K562 (cell line): ENCODE measurements around the gene SLC9A3. TPM values are rescaled to one million over a fixed set of nuclear protein-coding genes. Genes with fewer than 3 reads are reported as not detected.

Source experiments
- ATAC-seq: fragments of 200-7000 bp; cut with Tn5 transposase; 3 replicates; pipeline ENCODE4 v1.9.1; 2020; ENCODE audit warnings: moderate library complexity
- BruUV-seq: library from RNA; stranded (reverse); fragments of 400-500 nt; replicated peaks from 2 replicates; lab custom pipeline; 2021; lab: Mats Ljungman, UMichigan
- CTCF ChIA-PET: fragments of 300-600 bp; formaldehyde crosslinking; extraction: SDS; loops from one replicate; lab custom pipeline; 2021; ENCODE audit warnings: low intra/inter-chr PET ratio; lab: Yijun Ruan, JAX
- POLR2A ChIA-PET: fragments of 300-600, 350-650 bp; sonication (Branson Sonifier 250); formaldehyde crosslinking; extraction: SDS; loops from one replicate; lab custom pipeline; 2021; ENCODE audit warnings: antibody characterized with exemption, inconsistent platforms; lab: Yijun Ruan, JAX
- DNase-seq, 4 experiments: peaks; one replicate each; pipeline versions ENCODE4 v3.0.0 to v3.0.0-alpha.2; 2011 to 2018; ENCODE audit warnings: low spot score in 3 of 4, mixed read lengths in 3 of 4; ENCODE audit errors: extremely low read depth in 1 of 4
- FAIRE-seq: peaks from 2 replicates; lab custom pipeline; 2011; peaks lifted over from hg19 to GRCh38; lab: Jason Lieb, UNC
- H2AFZ ChIP-seq: 2 replicates; pipeline ENCODE4 v1.6.0; 2011; ENCODE audit warnings: low read depth, low read length, control low read depth, inconsistent platforms
- H3K27ac ChIP-seq: fragments of 200-600 bp; 3 replicates; pipeline ENCODE4 v1.8.0; 2011; ENCODE audit warnings: low read depth, mild to moderate bottlenecking, control low read depth, inconsistent platforms, low read length, moderate library complexity, mixed read lengths; ENCODE audit errors: extremely low read depth
- H3K27me3 ChIP-seq, 2 experiments: fragments of 300-600 bp in 1 of 2; 2 replicates in 1 of 2; 3 replicates in 1 of 2; pipeline versions ENCODE4 v1.6.0 to v1.8.0; 2011; ENCODE audit warnings: inconsistent platforms in 2 of 2, low read length in 2 of 2, mild to moderate bottlenecking in 1 of 2, mixed read lengths in 1 of 2, moderate library complexity in 1 of 2; ENCODE audit not compliant: control insufficient read depth in 2 of 2, insufficient read depth in 2 of 2
- H3K36me3 ChIP-seq: fragments of 300-600 bp; 3 replicates; pipeline ENCODE4 v1.8.0; 2011; ENCODE audit warnings: mild to moderate bottlenecking, low read length, inconsistent platforms; ENCODE audit not compliant: control insufficient read depth, insufficient read depth
- H3K4me1 ChIP-seq, 2 experiments: fragments of 200-600 bp in 1 of 2; replicated peaks in 1 of 2; 2 replicates in 1 of 2; 3 replicates in 1 of 2; pipeline versions ENCODE4 v1.5.1 to v1.8.0; 2011; ENCODE audit warnings: inconsistent platforms in 2 of 2, low read length in 2 of 2, mild to moderate bottlenecking in 1 of 2, mixed read lengths in 1 of 2, moderate library complexity in 1 of 2; ENCODE audit not compliant: control insufficient read depth in 2 of 2, insufficient read depth in 2 of 2
- H3K4me2 ChIP-seq: 2 replicates; pipeline ENCODE4 v1.6.1; 2011; ENCODE audit warnings: low read length, control low read depth, inconsistent platforms, mixed read lengths; ENCODE audit not compliant: insufficient read depth
- H3K4me3 ChIP-seq: fragments of 200-600 bp; sonication (generic), shearing (Covaris generic); 2 replicates; pipeline ENCODE4 v1.5.1; 2016; ENCODE audit warnings: control low read depth, inconsistent platforms
- H3K79me2 ChIP-seq: fragments of 200-600 bp; 3 replicates; pipeline ENCODE4 v1.8.0; 2011; ENCODE audit warnings: low read length, inconsistent platforms; ENCODE audit not compliant: control insufficient read depth, insufficient read depth
- H3K9ac ChIP-seq, 2 experiments: 2 replicates each; pipeline versions ENCODE4 v1.6.0 to v1.6.1; 2011; ENCODE audit warnings: low read depth in 2 of 2, low read length in 2 of 2, control low read depth in 1 of 2, inconsistent platforms in 1 of 2, mild to moderate bottlenecking in 1 of 2, mixed read lengths in 1 of 2; ENCODE audit not compliant: insufficient read depth in 1 of 2
- H3K9me1 ChIP-seq: one replicate; pipeline ENCODE4 v1.6.0; 2011; ENCODE audit warnings: inconsistent platforms, mild to moderate bottlenecking, low read length, moderate library complexity; ENCODE audit not compliant: control insufficient read depth, insufficient read depth
- H3K9me3 ChIP-seq: replicated peaks from 2 replicates; pipeline ENCODE4 v1.5.1; 2011; ENCODE audit warnings: low read depth, low read length, inconsistent platforms; ENCODE audit not compliant: control insufficient read depth, insufficient read depth
- H4K20me1 ChIP-seq: replicated peaks from 2 replicates; pipeline ENCODE4 v1.6.1; 2011; ENCODE audit warnings: low read length, inconsistent platforms, mixed read lengths; ENCODE audit not compliant: control insufficient read depth, insufficient read depth
- BACH1 ChIP-seq: fragments of 200-800 bp; sonication (Bioruptor generic); IDR thresholded peaks from 2 replicates; pipeline ENCODE4 v1.6.1; 2016; ENCODE audit warnings: missing genetic modification characterization, missing compliant biosample characterization
- ELF2 ChIP-seq: fragments of 250-450 bp; sonication (Bioruptor Pico); IDR thresholded peaks from 2 replicates; pipeline ENCODE4 v1.5.0; 2021; ENCODE audit warnings: mild to moderate bottlenecking
- KDM5B ChIP-seq: fragments of 200-600 bp; sonication (generic); IDR thresholded peaks from 2 replicates; pipeline ENCODE4 v1.6.1; 2012; ENCODE audit warnings: low read depth, mild to moderate bottlenecking, moderate library complexity, low read length, control low read depth, inconsistent platforms; ENCODE audit not compliant: insufficient replicate concordance
- NCOR1 ChIP-seq: fragments of 450-650 bp; IDR thresholded peaks from 2 replicates; pipeline ENCODE4 v1.6.1; 2016; ENCODE audit warnings: mild to moderate bottlenecking, moderate library complexity
- NFYB ChIP-seq: IDR thresholded peaks from 2 replicates; pipeline ENCODE4 v1.6.1; 2011; ENCODE audit warnings: mild to moderate bottlenecking, moderate library complexity; ENCODE audit not compliant: insufficient read length; ENCODE audit errors: extremely low read depth
- NR4A1 ChIP-seq, 2 experiments: fragments of 250-450 bp in 1 of 2; fragments of 450-650 bp in 1 of 2; sonication (Bioruptor Pico) in 1 of 2; IDR thresholded peaks; 2 replicates each; pipeline versions ENCODE4 v1.4.0 to v1.6.1; 2016 to 2020; ENCODE audit warnings: mild to moderate bottlenecking in 2 of 2, missing compliant biosample characterization in 1 of 2, missing genetic modification characterization in 1 of 2, moderate library complexity in 1 of 2
- U2AF2 ChIP-seq: fragments of 200-400 bp; formaldehyde crosslinking; optimal IDR thresholded peaks from 2 replicates; pipeline ENCODE3; 2017; ENCODE audit warnings: low read depth, mild to moderate bottlenecking, low read length
- WGBS: fragments of 100-300 bp; shearing (Covaris generic); methylation state at CpG from one replicate; pipeline ENCODE4 v1.1.6; 2016; ENCODE audit warnings: low coverage, mixed read lengths; ENCODE audit not compliant: insufficient coverage; ENCODE audit errors: missing lambda C conversion rate; 5-methylcytosine and 5-hydroxymethylcytosine counted together
- in situ Hi-C: fragments of 300-500 bp; cut with MboI; formaldehyde crosslinking; loops from 4 replicates; pipeline ENCODE4 v1.15.0; 2018; ENCODE audit warnings: inconsistent platforms, mixed read lengths
- intact Hi-C: fragments of 100-400 bp; cut with micrococcal nuclease; formaldehyde crosslinking; loops from 2 replicates; pipeline ENCODE4 v1.14.2; 2022
- polyA plus RNA-seq, 8 experiments: library from polyadenylated mRNA; depleted of rRNA in 4 of 8; stranded (reverse) in 5 of 8; unstranded in 3 of 8; fragments of >200 nt; fragmentation: Nextera tagmentation in 2 of 8; fragmentation: Illumina TruSeq in 1 of 8; extraction: Ambion mirVana in 2 of 8; extraction: Trizol in 1 of 8; gene quantifications; 2 replicates each; pipeline versions ENCODE4 v1.2.1 to v1.2.3, GENCODE V29; 2011 to 2014; ENCODE audit warnings: inconsistent platforms in 1 of 8, missing spikeins in 1 of 8
- total RNA-seq, 7 experiments: library from RNA; depleted of rRNA in 6 of 7; stranded (reverse); fragments of >200 nt in 6 of 7; fragmentation: Illumina TruSeq in 2 of 7; extraction: Trizol in 2 of 7; gene quantifications; 2 replicates each; pipeline versions ENCODE4 v1.2.1 to v1.2.3, GENCODE V29; 2011 to 2021; ENCODE audit warnings: low replicate concordance in 1 of 7
- TF ChIP-seq, protein P1 (sequence below): sonication (generic); formaldehyde crosslinking; IDR thresholded peaks from 2 replicates; pipeline ENCODE4 v1.8.0; 2022; ENCODE audit warnings: missing genetic modification reagents, mild to moderate bottlenecking, borderline replicate concordance

SLC9A3 gene
- total and polyA plus RNA-seq, 9 of the 15 experiments (the other 6 are each of a cell fraction or from before 2014, with no cell fraction given): 1.5 to 5.8 (median 3.7) TPM; not detected in 2

DNA sequence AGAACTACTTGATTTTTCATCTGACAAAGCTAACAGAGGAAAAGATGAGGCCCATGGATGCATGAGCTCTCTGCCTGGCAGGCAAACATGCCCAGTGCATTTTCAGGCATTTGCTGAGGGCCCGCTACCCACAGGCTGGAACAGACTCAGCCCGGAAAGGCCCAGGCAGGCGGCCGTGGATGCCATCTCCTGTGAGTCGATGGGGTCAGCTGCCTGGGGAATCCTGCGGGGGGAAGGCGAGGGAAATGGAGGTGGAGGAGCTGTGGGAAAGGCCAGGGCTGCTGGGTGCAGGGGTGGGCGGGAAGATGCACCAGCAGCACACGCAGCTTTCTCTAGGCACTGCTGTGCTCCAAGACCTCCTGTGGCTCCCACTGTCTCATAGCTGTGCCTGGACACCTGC, 13.7 kb downstream of the SLC9A3 start:
- POLR2A ChIA-PET: interaction anchor here (1.7 to 2.6 kb wide), 2 partner anchors 8 to 12 kb away, joined by 7 to 10 read pairs; no protein-coding TSS in a partner anchor
- Histone ChIP-seq H3K9ac (no peak overlapping the region), H3K36me3 (no peaks in the 10 kb centered on the region), H3K4me3 (no peak overlapping the region), H3K4me2 (no peak overlapping the region), H2AFZ (no peak overlapping the region), H3K79me2 (no peaks in the 10 kb centered on the region), H4K20me1 (peaks cover 16% of the 10 kb centered on the region), H3K27me3 (peaks cover 36 to 78% of the 10 kb centered on the region in 2 experiments; a peak in 4 of 5 replicates), H3K9me3 (no peaks in the 10 kb centered on the region), H3K27ac (no peak overlapping the region), H3K9me1 (no peaks in the 10 kb centered on the region), H3K4me1 (peaks cover 0 to 34% of the 10 kb centered on the region in 2 experiments; a peak in 2 of 5 replicates)
- CTCF ChIA-PET: no interaction called here
- 0% methylated on average over 7 of the region's 9 CpGs for WGBS
- no peak for TF ChIP-seq U2AF2
- no peak for TF ChIP-seq KDM5B
- TF ChIP-seq NFYB: no peak
- TF ChIP-seq, protein P1, sequence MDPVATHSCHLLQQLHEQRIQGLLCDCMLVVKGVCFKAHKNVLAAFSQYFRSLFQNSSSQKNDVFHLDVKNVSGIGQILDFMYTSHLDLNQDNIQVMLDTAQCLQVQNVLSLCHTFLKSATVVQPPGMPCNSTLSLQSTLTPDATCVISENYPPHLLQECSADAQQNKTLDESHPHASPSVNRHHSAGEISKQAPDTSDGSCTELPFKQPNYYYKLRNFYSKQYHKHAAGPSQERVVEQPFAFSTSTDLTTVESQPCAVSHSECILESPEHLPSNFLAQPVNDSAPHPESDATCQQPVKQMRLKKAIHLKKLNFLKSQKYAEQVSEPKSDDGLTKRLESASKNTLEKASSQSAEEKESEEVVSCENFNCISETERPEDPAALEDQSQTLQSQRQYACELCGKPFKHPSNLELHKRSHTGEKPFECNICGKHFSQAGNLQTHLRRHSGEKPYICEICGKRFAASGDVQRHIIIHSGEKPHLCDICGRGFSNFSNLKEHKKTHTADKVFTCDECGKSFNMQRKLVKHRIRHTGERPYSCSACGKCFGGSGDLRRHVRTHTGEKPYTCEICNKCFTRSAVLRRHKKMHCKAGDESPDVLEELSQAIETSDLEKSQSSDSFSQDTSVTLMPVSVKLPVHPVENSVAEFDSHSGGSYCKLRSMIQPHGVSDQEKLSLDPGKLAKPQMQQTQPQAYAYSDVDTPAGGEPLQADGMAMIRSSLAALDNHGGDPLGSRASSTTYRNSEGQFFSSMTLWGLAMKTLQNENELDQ: no peak
- no peak for TF ChIP-seq NR4A1 (CRISPR knock-in tag; IDR thresholded peaks at IDR 0.05)
- TF ChIP-seq NR4A1 (tag; IDR thresholded peaks at IDR 0.05): no peak
- TF ChIP-seq NCOR1: no peak
- TF ChIP-seq BACH1: no peak
- TF ChIP-seq ELF2 (CRISPR knock-in tag): no peak
- intact Hi-C loops (no loop called here), in situ Hi-C loops (no loop called here)
- no peak for DNase-seq
- ATAC-seq: no peak
- no TSS peak for BruUV-seq
- FAIRE-seq: no peak
